Right forelimb (tissue), 1 donor: ENCODE measurements around the gene PTPRH.
"Not testable (repeated sequence)": the region's sequence is repeated elsewhere in the genome, so short reads cannot be mapped to it uniquely, and the experiment has no call there.

ENCODE experiments used
- DNase-seq: peaks from one replicate; pipeline ENCODE4 v3.0.0-alpha.2; 2018

PTPRH gene

GRCh38 chr19:55156202-55157063 is 52.9 kb downstream of the PTPRH start:
- DNase-seq, result no peak

DNA sequence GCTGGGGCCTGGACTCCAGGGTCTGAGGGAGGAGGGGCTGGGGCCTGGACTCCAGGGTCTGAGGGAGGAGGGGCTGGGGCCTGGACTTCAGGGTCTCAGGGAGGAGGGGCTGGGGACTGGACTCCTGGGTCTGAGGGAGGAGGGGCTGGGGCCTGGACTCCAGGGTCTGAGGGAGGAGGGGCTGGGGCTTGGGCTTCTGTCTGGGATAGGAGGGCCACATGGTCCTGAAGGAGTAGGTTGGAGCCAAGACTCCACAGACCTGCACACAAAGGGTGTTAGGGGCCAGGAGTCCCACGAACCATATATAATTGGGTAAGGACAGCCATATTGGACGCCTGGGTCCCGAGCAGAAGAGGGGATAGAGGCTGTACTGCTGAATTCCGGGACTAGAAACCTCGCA is 53.5 kb downstream of the PTPRH start:
- DNase-seq, result not testable (repeated sequence)

DNA sequence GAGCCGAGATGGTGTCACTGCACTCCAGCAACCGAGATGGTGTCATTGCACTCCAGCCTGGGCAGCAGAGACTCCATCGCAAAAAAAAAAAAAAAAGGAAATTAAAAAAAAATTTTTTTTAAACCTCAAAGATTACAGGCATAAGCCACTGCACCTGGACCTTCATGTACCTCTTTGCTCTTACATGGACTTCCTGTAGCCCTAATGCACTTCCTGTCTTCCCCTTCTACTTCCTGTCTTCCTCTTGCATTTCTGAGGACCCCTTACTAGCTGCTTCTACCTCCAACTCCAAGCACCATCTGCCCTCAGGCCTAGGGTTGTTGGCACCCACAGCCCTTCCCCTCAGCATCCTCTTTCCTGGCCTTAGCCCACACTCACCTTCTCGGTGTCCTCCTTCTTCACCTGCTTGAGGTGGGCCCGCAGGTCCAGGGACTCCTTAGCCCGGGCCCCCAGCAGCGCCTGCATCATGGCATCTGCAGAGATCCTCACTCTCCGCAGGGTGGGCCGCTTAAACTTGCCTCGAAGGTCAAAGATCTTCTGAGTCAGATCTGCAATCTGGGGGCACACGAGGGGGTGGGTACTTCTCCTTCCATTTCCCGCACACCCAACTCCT is 55.5 kb downstream of the PTPRH start:
- no peak for DNase-seq

DNA sequence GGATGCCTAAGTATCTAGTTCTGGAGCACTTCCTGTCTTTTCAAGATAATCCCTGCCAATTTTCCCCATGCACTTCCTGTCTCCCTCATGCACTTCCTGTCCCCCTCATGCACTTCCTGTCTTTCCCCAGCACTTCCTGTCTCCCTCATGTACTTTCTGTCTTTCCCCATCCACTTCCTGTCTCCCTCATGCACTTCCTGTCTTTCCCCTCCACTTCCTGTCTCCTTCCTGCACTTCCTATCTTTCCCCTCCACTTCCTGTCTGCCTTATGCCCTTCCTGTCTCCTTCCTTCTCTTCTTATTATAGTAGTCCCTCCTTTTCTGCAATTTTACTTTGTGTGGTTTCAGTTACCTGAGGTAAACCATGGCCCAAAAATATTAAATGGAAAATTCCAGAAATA is 57.3 kb downstream of the PTPRH start:
- no peak for DNase-seq

DNA sequence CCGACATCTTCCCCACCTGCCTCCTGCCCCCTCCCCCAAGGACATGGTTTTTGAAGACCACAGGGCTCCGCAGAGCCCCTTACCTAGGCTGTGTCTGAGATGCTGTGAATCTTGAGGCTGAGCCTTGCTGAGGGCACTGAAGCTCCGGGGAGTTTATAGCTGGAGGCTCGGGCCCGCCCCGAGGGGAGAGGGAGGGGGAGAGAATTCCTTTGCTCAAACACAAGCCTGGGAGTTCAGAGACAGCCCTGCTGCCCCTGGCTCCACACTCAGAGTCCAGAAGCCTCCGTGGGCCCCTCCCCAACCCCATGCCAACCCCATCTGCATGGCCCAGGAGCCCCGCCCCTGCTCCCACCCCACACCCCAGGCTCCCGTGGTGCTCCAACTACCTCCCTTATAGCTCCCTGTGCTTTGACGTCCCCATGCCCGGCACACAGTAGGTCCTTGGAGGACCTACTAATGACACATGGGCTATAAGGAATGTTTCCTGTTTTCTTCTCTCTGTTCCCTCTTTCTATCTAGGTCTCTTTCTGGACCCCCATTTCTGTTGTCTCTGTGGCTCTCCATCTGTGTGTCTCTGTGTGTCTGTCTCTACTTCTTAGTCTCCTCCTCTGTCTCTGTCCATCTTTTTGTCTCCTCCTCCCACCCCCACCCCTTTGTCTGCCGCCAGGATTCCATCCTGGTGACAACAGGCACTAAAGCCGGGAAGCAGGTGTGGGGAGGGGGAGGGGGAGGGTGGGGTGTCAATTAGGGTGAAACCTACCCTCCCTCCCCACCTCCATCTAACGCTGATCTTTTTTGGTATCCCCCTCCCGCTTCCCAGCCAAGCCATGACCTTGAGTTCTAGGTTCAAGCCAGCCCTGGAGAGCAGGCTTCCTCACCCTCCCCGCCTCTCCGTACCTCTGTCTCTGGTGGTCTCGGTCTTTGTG is 60.0 kb downstream of the PTPRH start, which contains the start of gene TNNT1:
TSS of gene TNNT1 (minus strand) at position 129 of the 926 bp plus-strand sequence. CDS start 2,049 bp downstream, outside the sequence.
- no peak for DNase-seq

DNA sequence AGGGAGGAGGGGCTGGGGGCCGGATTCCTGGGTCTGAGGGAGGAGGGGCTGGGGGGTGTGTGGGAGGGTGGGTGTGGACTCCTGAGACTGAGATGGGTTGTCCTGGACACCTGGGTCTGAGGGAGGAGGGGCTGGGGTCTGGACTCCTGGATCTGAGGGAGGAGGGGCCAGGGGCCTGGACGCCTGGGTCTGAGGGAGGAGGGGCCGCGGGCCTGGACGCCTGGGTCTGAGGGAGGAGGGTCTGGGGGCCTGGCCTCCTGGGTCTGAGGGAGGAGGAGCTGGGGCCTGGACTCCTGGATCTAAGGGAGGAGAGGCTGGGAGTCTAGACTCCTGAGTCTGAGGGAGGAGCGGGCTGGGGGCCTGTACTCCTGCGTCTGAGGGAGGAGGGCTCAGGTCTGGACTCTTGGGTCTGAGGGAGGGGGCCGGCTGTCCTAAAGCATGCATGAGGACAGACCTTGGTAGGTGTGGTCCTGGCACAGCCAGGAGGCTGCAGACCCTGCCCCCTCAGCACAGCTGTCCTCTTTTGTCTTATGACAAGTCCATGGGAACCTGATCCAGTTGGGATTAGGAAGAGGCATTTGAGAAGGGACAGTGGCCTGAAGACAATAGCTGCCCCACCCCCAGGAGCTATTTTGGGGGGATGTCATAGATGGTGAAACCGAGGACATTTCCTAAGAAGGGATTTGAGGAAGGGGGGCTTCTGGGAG is 61.6 kb downstream of the PTPRH start:
- DNase-seq, result no peak

DNA sequence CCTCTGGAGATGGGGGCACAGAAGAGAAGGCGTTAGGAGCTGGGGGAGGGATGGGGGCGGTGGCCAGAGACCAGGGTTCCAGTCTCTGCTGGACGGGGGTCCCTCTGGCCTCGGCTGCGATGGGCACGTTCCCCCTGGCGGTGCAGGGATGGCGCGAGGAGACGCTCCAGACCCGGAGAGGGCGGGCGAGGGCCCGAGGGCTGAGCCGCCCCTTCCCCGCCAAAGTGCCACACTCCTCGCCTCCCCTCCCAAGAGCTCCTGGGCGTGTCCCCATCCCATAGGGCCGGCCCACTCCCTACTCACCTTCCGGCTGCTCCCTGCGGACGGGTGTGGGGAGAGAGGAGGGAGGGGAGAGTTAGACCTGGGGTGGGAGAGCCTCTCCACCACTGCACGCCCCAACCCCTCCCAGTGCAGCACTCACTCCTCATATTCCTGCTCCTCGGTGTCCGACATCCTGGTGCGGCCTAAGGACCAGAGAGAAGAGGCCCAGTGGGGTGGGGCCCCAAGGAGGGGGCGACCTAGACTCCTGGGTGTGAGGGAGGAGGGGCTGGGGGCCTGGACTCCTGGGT is 62.5 kb downstream of the PTPRH start:
- DNase-seq, result no peak

DNA sequence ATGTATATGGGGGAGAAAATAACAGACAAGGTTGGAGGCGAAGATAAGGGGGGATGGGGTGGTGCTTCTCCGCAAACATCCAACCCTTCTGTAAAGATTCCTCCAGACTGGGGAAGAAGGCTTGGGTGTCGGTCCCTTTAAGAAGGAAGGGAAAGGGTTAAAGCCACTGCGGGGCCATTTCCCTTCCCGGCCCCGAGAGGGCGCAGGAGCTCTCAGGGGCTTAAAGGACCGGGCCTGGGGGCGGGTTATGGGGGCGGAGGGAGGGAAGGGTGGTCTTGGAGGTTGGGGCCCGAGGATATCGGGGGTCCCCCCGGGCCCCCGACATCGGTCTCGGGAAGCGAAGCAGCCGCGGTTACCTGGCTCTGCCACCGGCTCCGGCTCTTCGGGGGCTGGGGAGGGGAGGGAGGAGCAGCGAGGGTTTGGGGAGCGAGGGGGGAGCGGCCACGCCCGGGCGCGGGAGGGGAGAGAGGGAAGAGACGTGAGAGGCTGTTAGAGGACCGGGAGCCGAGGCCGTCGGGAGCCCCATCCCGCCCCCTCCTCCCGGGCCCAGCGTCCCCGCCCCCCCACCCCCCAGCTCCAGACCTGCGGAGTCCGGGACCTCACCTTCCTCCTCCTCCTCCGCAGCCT is 63.1 kb downstream of the PTPRH start:
- no peak for DNase-seq

DNA sequence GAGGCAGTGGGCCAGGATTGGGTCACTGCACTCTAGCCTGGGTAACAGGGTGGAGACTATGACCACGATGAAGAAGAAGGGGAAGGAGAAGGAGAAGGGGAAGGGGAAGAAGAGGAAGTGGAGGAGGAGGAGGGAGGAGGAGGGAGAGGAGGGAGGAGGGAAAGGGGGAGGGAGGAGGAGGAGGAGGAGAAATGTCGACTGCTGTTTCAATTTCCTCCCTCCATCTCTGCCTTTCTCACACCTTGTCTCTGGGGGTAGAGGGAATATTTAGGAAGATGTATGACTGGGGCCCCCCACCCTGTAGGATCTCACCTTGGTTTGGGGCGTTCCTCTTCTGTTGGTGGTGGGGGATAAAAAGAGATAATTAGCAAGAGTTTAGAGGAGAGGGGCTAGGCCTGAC is 64.1 kb downstream of the PTPRH start:
- no peak for DNase-seq

DNA sequence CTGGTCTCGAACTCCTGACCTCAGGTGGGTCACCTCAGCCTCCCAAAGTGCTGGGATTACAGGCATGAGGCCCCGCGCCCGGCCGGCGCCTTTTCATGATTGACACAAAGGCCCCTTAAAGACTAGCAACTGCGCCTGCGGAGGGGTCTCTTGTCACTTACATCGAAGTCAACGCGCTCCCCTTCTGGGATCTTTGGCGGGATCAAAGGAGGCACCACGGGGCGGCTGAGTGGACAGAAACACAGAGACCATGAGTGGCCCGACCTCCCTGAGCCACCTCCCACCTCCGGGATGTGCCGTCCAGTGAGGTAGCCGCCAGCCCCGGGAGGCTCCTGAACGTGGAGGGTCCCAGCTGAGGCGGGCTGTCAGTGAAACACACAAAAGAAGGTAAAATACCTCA is 67.6 kb downstream of the PTPRH start:
- DNase-seq, result no peak

GRCh38 chr19:55137915-55138314 is 71.4 kb downstream of the PTPRH start:
- DNase-seq, result no peak

DNA sequence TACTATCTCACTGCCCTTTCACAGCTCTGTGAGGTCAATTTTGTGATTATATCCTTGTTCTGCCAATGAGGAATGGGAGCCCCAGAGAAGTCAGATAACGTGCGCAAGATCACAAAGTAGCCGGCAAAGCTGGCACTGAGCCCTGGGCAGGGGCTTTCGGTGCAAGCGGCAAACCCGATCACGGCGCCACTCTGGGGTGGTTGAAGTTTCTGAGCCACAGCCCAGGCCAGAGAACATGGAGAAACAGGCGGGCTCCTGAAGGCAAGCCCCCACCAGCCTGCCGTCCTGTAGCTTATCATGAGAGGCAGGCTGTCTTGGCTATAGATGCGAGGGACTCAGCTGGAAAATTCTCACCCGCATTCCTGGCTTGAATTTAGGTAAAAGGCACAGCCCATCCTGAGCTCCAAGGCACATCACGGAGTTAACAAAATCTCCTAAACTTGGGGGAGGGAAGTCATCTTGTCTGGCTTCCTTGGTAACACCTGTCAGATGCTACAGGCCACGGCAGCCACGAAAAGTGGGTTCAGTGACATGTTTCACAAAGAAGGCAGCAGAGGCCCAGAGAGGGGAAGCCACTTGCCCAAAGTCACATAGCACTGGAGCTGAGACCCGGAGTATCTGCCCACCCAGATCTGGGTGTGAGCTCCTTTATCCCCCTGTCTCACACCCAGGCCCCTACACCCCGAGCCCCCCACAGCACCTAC is 72.8 kb downstream of the PTPRH start:
- no peak for DNase-seq

DNA sequence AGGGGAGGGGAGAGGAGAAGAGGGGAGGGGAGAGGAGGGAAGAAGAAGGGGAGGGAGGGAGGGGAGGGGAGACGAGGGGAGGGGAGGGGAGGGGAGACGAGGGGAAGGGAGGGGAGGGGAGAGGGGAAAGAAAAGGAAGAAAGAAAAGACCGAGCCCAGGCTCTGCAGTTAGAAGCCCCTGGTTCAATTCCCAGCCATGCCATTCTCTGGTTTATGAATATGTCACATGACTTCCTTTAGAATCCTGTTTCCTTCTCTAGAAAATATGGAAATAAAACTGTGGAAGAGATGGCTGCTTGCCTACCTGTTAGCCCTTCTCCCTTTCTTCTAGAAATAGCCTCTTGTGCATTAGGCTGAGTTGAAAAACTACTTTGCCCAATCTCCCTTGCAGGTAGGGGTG is 74.6 kb downstream of the PTPRH start:
- no peak for DNase-seq

- no peak for DNase-seq
These were observed 75.5 kb downstream of the PTPRH start for GRCh38 chr19:55133639-55134444.

- DNase-seq, result no peak
These were observed 76.7 kb downstream of the PTPRH start for GRCh38 chr19:55132453-55133129.

GRCh38 chr19:55131421-55131820 is 77.9 kb downstream of the PTPRH start:
- DNase-seq, result no peak
